GM19239 (cell line): ENCODE data around the gene ARFRP1.

Experiments
- DNase-seq: peaks from one replicate; pipeline ENCODE4 v3.0.0; 2011; ENCODE audit warnings: low spot score; ENCODE audit not compliant: insufficient read length
- FAIRE-seq: peaks from 2 replicates; lab custom pipeline; 2011; peaks lifted over from hg19 to GRCh38; lab: Jason Lieb, UNC

Gene ARFRP1

GRCh38 chr20:63707558-63708300 is at the start of gene ARFRP1, which contains the start of gene ZGPAT:
TSS of gene ARFRP1 (minus strand) at chr20:63707976. CDS start at chr20:63707091, 885 bp downstream.
TSS of gene ZGPAT (plus strand) at chr20:63708039. CDS start at chr20:63708581, 542 bp downstream.
- FAIRE-seq = peak; percentile 52
- DNase-seq = peak; percentile 92

- DNase-seq (no peak), FAIRE-seq (no peak)
Measured at GRCh38 chr20:63756648-63756991, 48.8 kb upstream of the ARFRP1 start.

- no peak for FAIRE-seq
Measured at GRCh38 chr20:63755933-63756647, 48.3 kb upstream of the ARFRP1 start.

GRCh38 chr20:63754008-63754407 is 46.2 kb upstream of the ARFRP1 start:
- FAIRE-seq = no peak
- no peak for DNase-seq

More at GRCh38 chr20:63755933-63756647, 48.3 kb upstream of the ARFRP1 start:
- no peak for DNase-seq

GRCh38 chr20:63753381-63753780 is 45.6 kb upstream of the ARFRP1 start:
- no peak for FAIRE-seq
- DNase-seq = no peak

- FAIRE-seq = no peak
- no peak for DNase-seq
Measured at GRCh38 chr20:63752411-63753101, 44.8 kb upstream of the ARFRP1 start.

- FAIRE-seq = no peak
Measured at GRCh38 chr20:63751471-63752271, 43.9 kb upstream of the ARFRP1 start.

GRCh38 chr20:63750807-63751470 is 43.2 kb upstream of the ARFRP1 start:
- no peak for FAIRE-seq
- no peak for DNase-seq

More at GRCh38 chr20:63751471-63752271, 43.9 kb upstream of the ARFRP1 start:
- DNase-seq = no peak

GRCh38 chr20:63749597-63750508 is 42.1 kb upstream of the ARFRP1 start:
- no peak for DNase-seq
- no peak for FAIRE-seq

- no peak for FAIRE-seq
- DNase-seq = no peak
Measured at GRCh38 chr20:63748934-63749270, 41.1 kb upstream of the ARFRP1 start.

GRCh38 chr20:63748070-63748933 is 40.5 kb upstream of the ARFRP1 start:
- FAIRE-seq (no peak), DNase-seq (no peak)

GRCh38 chr20:63747622-63748069 is 39.9 kb upstream of the ARFRP1 start:
- DNase-seq (no peak), FAIRE-seq (no peak)

- no peak for DNase-seq
- no peak for FAIRE-seq
Measured at GRCh38 chr20:63746751-63747315, 39.1 kb upstream of the ARFRP1 start.

- DNase-seq (no peak), FAIRE-seq (no peak)
Measured at GRCh38 chr20:63745961-63746731, 38.4 kb upstream of the ARFRP1 start.

- no peak for FAIRE-seq
Measured at GRCh38 chr20:63745424-63745805, 37.6 kb upstream of the ARFRP1 start.

GRCh38 chr20:63744574-63745423 is 37.0 kb upstream of the ARFRP1 start:
- FAIRE-seq (no peak), DNase-seq (no peak)

More at GRCh38 chr20:63745424-63745805, 37.6 kb upstream of the ARFRP1 start:
- DNase-seq = no peak
